Measurements from ENCODE around the gene ADCY5.

The ADCY5 gene

GRCh38 chr3:123300583-123300982 is 148.3 kb downstream of the ADCY5 start:
- Histone ChIP-seq H3K9ac (ENCODE audit: low read depth, low read length) (no peak overlapping the region), H3K4me2 (ENCODE audit: insufficient read depth, low read length) (no peak overlapping the region)
- ATAC-seq (ENCODE audit: insufficient read depth, low read depth): no peak

GRCh38 chr3:123300056-123300455 is 148.8 kb downstream of the ADCY5 start:
- Histone ChIP-seq H3K4me3 (ENCODE audit: low read depth in 1 of 2, low read length in 2 of 2) (no peak overlapping the region), H3K4me2 (ENCODE audit: insufficient read depth, low read length) (no peak overlapping the region), H3K79me2 (ENCODE audit: insufficient read depth, low read length) (no peaks in the 10 kb centered on the region), H3K27me3 (ENCODE audit: insufficient read depth, low read length, poor library complexity) (peaks cover 9% of the 10 kb centered on the region), H2AFZ (ENCODE audit: low read depth, low read length) (no peak overlapping the region), H3K27ac (ENCODE audit: low read length) (no peak overlapping the region), H4K20me1 (ENCODE audit: insufficient read depth, low read length) (peaks cover 3% of the 10 kb centered on the region; the same call in 1 of the 2 replicates), H3K9ac (ENCODE audit: low read depth, low read length) (no peak overlapping the region), H3K36me3 (ENCODE audit: insufficient read depth, low read length) (no peaks in the 10 kb centered on the region), H3K4me1 (ENCODE audit: insufficient read depth, low read length) (no peaks in the 10 kb centered on the region), H3K9me3 (ENCODE audit: insufficient read depth, low read length, severe bottlenecking) (no peaks in the 10 kb centered on the region)
- ATAC-seq (ENCODE audit: insufficient read depth, low read depth) (no peak), DNase-seq (no peak)
- TF ChIP-seq CTCF (IDR thresholded peaks at IDR 0.05; ENCODE audit: borderline replicate concordance, extremely low read depth, low read length, poor library complexity, severe bottlenecking) (no peak), EZH2 (IDR thresholded peaks at IDR 0.05; ENCODE audit: borderline replicate concordance, low read depth, low read length, severe bottlenecking) (no peak)

More at GRCh38 chr3:123300583-123300982, 148.3 kb downstream of the ADCY5 start:
- Histone ChIP-seq H3K79me2 (ENCODE audit: insufficient read depth, low read length) (no peaks in the 10 kb centered on the region), H3K9me3 (ENCODE audit: insufficient read depth, low read length, severe bottlenecking) (no peaks in the 10 kb centered on the region), H3K4me1 (ENCODE audit: insufficient read depth, low read length) (no peaks in the 10 kb centered on the region), H3K27ac (ENCODE audit: low read length) (no peak overlapping the region), H3K36me3 (ENCODE audit: insufficient read depth, low read length) (no peaks in the 10 kb centered on the region), H3K27me3 (ENCODE audit: insufficient read depth, low read length, poor library complexity) (peaks cover 6% of the 10 kb centered on the region), H2AFZ (ENCODE audit: low read depth, low read length) (no peak overlapping the region), H3K4me3 (ENCODE audit: low read depth in 1 of 2, low read length in 2 of 2) (no peak overlapping the region), H4K20me1 (ENCODE audit: insufficient read depth, low read length) (peaks cover 3% of the 10 kb centered on the region; the same call in 1 of the 2 replicates)
- no peak for DNase-seq
- TF ChIP-seq CTCF (IDR thresholded peaks at IDR 0.05; ENCODE audit: borderline replicate concordance, extremely low read depth, low read length, poor library complexity, severe bottlenecking) (no peak), EZH2 (IDR thresholded peaks at IDR 0.05; ENCODE audit: borderline replicate concordance, low read depth, low read length, severe bottlenecking) (no peak)

GRCh38 chr3:123299581-123299980 is 149.3 kb downstream of the ADCY5 start:
- H4K20me1 ChIP-seq (ENCODE audit: insufficient read depth, low read length): peaks cover 3% of the 10 kb centered on the region; the same call in 1 of the 2 replicates
- no peaks in the 10 kb centered on the region for H3K4me1 ChIP-seq (ENCODE audit: insufficient read depth, low read length)
- H3K4me3 ChIP-seq (ENCODE audit: low read depth in 1 of 2, low read length in 2 of 2): no peak overlapping the region
- H3K36me3 ChIP-seq (ENCODE audit: insufficient read depth, low read length): no peaks in the 10 kb centered on the region
- no peak overlapping the region for H3K27ac ChIP-seq (ENCODE audit: low read length)
- ATAC-seq (ENCODE audit: insufficient read depth, low read depth) (no peak), DNase-seq (no peak)
- H3K9me3 ChIP-seq (ENCODE audit: insufficient read depth, low read length, severe bottlenecking): no peaks in the 10 kb centered on the region
- H2AFZ ChIP-seq (ENCODE audit: low read depth, low read length): no peak overlapping the region
- H3K9ac ChIP-seq (ENCODE audit: low read depth, low read length): no peak overlapping the region
- H3K4me2 ChIP-seq (ENCODE audit: insufficient read depth, low read length): no peak overlapping the region
- TF ChIP-seq CTCF (IDR thresholded peaks at IDR 0.05; ENCODE audit: borderline replicate concordance, extremely low read depth, low read length, poor library complexity, severe bottlenecking): no peak
- H3K79me2 ChIP-seq (ENCODE audit: insufficient read depth, low read length): no peaks in the 10 kb centered on the region
- H3K27me3 ChIP-seq (ENCODE audit: insufficient read depth, low read length, poor library complexity): peaks cover 10% of the 10 kb centered on the region

GRCh38 chr3:123298903-123299302 is 150.0 kb downstream of the ADCY5 start:
- H3K27me3 ChIP-seq (ENCODE audit: insufficient read depth, low read length, poor library complexity): peaks cover 10% of the 10 kb centered on the region
- H3K9ac ChIP-seq (ENCODE audit: low read depth, low read length): no peak overlapping the region
- no peak overlapping the region for H3K4me2 ChIP-seq (ENCODE audit: insufficient read depth, low read length)
- H2AFZ ChIP-seq (ENCODE audit: low read depth, low read length): no peak overlapping the region
- H3K9me3 ChIP-seq (ENCODE audit: insufficient read depth, low read length, severe bottlenecking): no peaks in the 10 kb centered on the region
- no peak for TF ChIP-seq CTCF (IDR thresholded peaks at IDR 0.05; ENCODE audit: borderline replicate concordance, extremely low read depth, low read length, poor library complexity, severe bottlenecking)
- no peak for TF ChIP-seq EZH2 (IDR thresholded peaks at IDR 0.05; ENCODE audit: borderline replicate concordance, low read depth, low read length, severe bottlenecking)
- DNase-seq: no peak
- no peaks in the 10 kb centered on the region for H3K79me2 ChIP-seq (ENCODE audit: insufficient read depth, low read length)
- no peaks in the 10 kb centered on the region for H3K4me1 ChIP-seq (ENCODE audit: insufficient read depth, low read length)
- H4K20me1 ChIP-seq (ENCODE audit: insufficient read depth, low read length): no peaks in the 10 kb centered on the region
- H3K27ac ChIP-seq (ENCODE audit: low read length): no peak overlapping the region
- ATAC-seq (ENCODE audit: insufficient read depth, low read depth): no peak
- H3K36me3 ChIP-seq (ENCODE audit: insufficient read depth, low read length): no peaks in the 10 kb centered on the region
- H3K4me3 ChIP-seq (ENCODE audit: low read depth in 1 of 2, low read length in 2 of 2): no peak overlapping the region
